ENCODE measurements around the gene TMEM234.
A peak's percentile ranks its signal among the peaks of the same experiment; 100 is the strongest.

Gene TMEM234

DNA sequence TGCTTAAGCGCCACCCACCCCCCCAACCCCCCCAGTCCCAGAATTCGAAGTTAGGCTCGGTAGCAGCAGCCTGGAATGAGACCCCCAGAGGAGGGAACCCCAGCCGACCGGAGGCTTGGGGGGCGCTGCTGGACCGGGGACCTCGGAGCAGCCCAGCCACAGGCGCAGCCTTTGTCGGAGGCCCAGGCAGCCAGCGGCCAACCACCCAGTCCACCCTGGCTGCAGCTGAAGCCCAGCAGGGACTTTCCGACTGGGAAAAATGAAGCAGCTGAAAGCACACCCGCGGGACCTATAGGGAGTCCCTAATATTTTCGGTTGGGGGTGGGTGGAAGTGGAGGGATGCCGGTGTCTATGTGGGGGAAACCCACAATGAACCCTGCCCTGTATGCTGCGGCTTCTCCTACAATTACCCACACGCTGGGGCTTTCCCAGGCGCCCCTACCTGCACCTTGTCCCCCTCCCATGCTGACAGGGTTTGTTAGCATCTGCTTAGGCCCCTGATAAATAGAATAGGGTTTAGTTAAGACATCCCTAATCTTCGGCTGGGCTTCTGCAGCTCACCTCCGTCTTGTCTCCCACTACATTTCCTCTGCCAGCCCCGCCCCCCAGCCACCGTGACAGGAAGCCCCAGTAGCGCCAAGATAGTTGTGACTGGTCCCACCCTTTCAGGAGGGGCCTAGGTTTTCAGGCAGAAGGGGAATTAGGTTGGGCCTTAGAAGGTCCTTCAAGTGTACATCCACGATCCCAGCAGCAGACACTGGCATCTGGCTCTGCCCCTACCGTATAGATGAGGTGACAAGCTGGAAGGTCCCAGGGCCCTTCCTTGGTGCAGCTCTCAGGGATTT is 20.9 kb downstream of the TMEM234 start:
- FAIRE-seq = no peak
- no peak for DNase-seq (ENCODE audit: low spot score)

DNA sequence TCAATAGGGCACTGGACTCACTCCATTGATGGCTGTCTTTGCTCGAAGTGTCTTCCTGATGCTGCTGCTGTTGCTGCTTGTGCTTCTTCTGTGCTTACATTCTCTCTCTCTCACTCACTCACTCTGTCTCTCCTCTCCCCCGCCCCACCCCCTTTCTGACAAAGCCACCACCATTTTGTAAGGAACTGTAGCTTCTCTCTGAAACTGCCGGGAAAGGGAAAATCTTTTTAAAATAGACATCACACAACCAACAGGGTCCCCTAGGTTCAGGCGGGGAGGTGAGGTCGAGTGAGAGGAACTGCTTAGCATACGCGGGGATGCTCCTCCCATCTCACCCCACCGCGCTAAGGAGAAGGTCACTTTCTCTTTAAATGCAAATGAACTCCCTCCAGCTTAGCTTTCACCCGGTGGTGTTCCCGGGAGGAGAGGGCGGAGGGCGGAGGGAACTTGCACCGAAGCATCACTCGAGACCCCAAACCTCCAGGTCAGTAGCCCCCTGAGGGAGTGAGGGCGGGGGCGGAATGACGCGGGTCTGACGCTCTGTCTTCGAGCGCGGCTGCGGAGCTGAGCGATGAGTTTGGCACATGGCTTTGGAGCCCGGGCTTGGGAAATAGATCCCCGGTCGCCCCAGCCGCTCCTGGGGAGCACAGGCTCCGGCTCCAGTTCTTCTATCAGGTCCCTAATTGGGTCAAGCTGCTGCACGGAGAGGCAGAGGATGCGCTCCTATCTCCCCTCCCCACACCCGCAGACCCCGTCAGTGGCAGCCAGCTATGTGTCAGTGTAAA is 21.7 kb downstream of the TMEM234 start, which contains the start of gene CCDC28B:
Gene CCDC28B, plus strand, starts transcription at position 370 of the 785 bp plus-strand sequence. CDS start 1,341 bp downstream, outside the sequence.
- FAIRE-seq = no peak
- DNase-seq (ENCODE audit: low spot score) = peak; percentile 54

DNA sequence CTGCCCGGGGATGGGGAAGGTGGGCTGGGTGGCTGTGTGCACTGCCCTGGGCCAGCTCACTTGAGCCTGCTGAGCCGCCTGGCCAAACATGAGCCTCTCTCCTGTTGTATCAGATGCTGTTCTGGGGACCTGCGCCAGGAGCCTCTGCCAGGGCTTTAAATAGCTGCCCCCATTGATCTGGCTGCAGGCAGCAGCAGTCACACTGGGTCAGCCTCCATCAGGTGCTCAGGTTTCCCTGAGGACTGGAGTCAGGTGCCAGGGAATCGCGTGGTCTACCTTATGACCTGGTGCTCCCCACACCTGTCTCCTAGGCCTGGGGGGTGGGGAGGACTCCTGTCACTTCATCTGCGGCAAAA is 22.5 kb downstream of the TMEM234 start:
- DNase-seq (ENCODE audit: low spot score) (no peak), FAIRE-seq (no peak)

DNA sequence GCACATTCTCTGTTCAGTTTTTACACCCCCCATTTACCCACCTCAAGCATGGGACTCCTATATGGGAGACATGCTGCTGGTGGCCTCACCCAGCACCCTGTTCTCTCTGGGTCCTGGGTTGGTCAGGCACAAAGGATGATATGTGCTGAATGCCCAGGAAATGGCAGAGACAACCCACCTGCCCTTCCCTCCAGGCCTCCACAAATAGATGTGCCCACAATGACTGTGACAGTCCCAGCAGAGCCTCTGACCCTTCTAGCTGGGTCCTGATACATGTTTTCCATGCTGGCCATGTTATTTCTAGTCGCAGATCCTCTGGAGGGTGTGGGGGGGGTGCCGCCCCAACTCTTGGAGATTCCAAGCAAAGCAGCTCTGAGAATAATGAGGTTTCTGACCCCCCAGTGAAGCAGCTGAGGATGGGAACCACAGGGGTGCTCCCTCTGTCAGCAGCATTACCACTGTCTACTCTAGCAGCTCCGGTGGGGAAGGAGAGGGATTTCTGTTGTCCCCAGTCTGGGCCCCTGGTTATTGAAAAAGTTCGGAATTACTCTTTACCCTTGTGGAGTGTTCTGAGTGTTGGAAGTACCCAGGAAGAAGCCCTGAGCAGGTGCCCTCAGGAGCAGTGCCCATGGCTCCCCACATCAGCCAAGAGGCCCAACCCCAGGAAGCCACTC is 23.0 kb downstream of the TMEM234 start:
- DNase-seq (ENCODE audit: low spot score) (no peak), FAIRE-seq (no peak)

DNA sequence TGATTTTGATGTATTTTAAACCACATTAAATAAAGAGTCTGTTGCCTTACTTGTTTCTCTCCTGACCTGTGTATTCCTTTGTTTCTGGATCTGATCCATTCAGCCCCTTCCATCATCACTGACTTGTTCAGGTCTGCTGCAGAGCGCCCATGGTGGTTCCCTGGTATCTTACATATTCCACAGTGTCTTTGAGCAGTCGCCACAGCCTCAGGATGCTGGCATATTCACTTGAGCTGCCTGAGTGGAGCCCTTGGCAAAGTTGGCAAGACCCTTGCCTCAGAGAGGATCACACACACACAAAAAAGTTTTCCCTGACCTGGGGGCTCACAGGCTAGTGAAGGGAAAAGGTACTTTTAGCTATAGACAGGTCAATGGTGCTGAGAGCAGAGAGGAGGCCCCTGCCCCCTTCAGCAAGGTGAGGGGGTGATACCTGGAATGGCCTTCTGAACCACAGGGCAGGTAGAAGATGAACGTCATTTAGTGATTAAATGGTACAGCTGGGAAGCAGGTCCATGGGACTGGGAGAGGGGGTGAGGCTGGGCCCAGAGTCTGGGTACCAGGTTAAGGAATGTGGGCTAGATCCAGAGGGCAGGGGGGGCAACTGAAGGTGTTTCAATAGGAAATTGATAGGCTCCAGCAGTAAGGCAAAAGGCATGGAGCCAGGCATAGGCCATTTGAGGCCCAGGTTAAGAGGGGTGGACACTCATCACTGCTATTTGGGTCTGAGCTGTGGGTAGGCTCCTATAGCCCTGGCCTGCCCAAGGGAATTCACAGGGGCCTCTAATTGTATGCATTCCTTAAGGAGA is 23.7 kb downstream of the TMEM234 start:
- no peak for FAIRE-seq
- no peak for DNase-seq (ENCODE audit: low spot score)

DNA sequence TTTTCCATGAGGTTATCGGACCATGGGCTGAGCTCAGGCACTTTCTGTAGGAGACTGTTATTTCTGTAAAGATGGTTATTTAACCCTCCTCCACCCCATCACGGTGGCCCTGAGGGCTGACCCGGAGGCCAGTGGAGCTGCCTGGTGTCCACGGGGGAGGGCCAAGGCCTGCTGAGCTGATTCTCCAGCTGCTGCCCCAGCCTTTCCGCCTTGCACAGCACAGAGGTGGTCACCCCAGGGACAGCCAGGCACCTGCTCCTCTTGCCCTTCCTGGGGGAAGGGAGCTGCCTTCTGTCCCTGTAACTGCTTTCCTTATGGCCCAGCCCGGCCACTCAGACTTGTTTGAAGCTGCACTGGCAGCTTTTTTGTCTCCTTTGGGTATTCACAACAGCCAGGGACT is 24.3 kb downstream of the TMEM234 start:
- FAIRE-seq (no peak), DNase-seq (ENCODE audit: low spot score) (no peak)

DNA sequence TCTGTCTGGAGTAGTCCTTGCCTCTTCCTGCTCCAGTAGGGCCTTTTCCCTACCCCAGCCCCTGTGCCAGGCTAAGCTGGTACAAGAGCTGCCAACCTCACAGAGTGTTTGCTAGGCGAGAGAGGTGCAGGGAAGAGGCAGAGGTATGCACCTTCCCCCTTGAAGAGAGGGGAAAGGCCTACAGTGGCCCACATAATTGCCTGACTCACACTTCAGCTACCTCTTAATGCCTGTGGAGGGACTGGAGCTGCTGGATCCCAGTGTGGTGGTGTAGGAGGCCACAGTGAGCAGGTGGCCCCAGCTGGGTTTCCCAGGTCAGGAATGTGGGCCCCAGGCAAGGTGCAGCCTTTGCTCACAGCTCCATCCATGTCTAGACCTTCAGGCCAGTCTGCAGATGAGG is 25.1 kb downstream of the TMEM234 start:
- no peak for DNase-seq (ENCODE audit: low spot score)
- no peak for FAIRE-seq

DNA sequence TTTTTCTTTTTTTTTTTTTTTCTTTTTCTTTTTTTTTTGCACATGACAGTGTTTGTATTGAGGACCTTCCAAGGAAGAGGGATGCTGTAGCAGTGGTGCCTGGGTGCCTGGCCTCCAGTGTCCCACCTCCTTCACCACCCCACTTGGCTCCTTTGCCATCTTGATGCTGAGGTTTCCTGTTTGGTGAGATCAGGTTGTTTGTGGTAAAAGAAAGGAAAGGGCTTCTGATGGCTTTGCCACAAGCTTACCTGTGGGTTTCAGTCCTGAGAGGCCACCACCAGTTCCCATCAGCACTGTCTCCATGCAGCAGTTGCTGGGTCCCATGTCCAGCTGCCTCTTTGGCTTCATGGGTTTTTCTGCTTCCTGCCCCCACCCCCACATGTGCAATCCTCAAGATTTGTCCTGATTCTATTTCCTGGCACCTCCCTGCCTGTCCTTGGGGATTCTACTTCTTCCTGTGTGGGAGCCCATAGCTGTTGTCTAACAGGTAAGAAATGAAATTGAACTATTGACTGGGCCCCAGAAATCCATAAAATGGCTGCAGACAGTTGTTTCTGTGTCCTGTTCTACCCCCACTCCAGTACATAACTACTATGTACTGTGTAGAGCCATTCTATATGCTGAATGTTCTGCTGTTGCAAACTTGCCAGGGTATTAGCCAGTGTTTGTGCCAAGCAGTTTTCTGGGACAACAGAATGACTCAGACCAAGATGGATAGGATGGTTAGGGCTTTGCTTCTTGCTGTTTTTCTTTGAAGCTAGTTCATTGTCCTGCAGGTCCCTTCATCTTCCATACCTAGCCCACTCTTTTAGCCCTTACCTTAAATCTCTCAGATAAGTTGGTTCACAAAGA is 26.0 kb downstream of the TMEM234 start:
- no peak for FAIRE-seq

DNA sequence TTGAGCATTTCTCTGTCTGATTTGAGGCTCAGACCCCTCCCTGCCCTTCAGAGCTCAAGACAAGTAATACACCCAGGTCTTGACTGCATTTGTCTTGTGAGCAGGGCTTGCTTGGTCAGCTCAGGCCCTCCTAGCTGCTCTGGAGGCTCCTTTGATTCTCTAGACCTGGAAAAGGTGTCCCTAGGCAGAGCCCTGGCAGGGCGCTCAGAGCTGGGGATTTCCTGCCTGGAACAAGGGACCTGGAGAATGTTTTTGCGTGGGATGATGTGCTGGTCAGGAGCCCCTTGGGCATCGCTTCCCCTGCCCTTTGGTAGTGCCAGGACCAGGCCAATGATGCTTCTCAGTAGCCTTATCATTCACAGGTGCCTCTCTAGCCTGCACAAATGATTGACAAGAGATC is 26.6 kb downstream of the TMEM234 start:
- FAIRE-seq = no peak
- no peak for DNase-seq (ENCODE audit: low spot score)

More for the DNA sequence above, 26.0 kb downstream of the TMEM234 start:
- DNase-seq (ENCODE audit: low spot score) = no peak

DNA sequence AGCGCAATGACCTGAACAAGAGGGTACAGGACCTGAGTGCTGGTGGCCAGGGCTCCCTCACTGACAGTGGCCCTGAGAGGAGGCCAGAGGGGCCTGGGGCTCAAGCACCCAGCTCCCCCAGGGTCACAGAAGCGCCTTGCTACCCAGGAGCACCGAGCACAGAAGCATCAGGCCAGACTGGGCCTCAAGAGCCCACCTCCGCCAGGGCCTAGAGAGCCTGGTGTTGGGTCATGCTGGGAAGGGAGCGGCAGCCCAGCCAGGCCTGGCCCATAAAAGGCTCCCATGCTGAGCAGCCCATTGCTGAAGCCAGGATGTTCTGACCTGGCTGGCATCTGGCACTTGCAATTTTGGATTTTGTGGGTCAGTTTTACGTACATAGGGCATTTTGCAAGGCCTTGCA is 27.2 kb downstream of the TMEM234 start:
- no peak for FAIRE-seq
- DNase-seq (ENCODE audit: low spot score) = no peak

DNA sequence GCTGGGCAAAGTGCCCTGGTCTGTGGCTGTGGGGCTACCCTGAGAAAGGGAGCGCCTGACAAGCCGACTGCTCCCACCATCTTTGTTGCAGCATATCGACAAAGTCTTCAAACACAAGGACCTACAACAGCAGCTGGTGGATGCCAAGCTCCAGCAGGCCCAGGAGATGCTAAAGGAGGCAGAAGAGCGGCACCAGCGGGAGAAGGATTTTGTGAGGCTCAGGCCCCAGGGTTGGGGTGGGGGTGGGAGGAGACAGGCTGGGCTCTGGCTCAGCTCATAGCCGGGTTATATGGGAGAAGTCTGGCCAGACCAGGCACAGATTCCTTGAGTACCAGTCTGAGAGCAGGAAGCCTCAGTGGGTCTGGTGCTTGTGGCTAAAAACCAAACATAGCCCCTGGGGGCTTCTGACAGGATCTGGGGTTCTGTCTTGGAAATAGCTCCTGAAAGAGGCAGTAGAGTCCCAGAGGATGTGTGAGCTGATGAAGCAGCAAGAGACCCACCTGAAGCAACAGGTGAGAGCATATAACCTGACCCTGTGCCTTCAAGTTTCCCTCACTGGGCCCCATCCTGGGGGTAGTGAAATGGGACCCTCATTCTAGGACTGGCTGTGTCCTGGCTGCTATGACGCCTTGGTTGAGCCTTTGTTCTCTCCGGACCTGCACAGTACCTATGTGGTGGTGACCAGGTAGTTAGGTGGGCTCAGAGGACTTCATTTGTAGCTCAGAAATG is 29.8 kb downstream of the TMEM234 start:
- DNase-seq (ENCODE audit: low spot score) (no peak), FAIRE-seq (no peak)

DNA sequence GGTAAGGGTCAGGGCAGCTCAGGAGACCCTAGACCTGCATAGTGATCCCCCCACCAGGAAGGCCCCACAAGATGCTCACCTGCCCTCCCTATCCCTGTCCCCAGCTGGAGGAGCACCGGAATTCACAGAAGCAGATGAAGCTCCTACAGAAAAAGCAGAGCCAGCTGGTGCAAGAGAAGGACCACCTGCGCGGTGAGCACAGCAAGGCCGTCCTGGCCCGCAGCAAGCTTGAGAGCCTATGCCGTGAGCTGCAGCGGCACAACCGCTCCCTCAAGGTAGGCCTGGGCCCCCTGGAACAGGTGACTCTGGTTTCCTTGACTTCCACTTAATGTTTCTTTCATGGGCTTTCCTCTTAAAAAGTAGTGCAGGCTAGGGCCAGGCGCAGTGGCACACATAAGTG is 34.3 kb downstream of the TMEM234 start:
- FAIRE-seq (no peak), DNase-seq (ENCODE audit: low spot score) (no peak)

DNA sequence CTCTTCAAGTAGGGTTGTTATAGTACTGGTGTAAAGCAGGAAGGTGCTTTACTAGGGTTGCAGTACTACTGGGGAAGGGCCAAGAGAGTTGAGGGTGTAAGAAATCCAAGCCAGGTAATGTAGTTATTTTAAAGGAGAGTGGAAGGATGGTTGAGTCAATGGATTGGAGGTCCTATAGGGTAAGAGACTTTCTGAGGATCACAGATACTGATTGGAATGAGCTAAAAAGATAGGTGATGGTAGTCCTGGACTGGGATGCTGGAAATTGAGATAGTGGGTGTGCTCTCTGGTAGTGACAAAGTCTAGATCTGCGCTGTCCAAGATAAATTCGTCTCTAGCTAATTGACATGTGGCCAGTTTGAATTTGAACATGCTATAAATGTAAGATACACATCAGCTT is 35.7 kb downstream of the TMEM234 start:
- DNase-seq (ENCODE audit: low spot score) (no peak), FAIRE-seq (no peak)

DNA sequence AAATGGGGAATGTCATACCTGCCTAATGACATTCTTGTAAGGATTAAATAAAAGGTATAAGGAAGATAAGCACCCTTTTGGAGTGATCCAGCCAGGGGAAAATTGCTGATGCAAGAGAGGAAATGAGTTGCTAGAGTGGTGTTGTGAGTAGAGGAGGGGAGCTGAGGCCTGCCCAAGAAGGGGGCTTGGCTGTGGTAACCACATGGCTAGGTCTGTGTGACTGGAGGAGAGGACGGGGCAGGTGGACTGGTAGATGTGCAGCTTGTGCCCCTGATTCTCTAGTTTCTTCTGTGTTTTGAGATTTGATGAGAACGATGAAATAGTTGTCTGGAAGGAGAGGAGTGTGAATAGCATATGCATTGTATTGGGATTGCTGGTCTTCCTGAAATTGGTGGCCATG is 36.1 kb downstream of the TMEM234 start:
- FAIRE-seq (no peak), DNase-seq (ENCODE audit: low spot score) (no peak)

DNA sequence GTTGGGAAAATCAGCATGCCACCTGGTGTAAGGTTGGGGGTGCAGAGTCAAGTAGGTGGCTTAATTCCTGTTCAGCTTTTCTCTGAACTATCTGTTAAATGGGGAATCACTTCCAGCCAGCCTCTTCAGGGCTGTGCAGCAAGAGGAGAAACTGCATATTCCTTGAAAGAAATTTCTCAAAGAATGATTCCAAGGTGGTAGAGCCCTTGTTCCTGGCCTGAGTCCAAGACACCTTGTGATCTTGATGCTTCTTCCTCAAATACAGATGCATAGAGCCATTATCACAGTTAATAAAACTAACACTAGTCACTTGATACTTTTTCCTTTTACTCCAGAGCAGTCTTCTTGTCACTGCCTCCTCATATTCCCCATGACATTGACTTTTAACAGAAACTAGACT is 37.5 kb downstream of the TMEM234 start:
- no peak for DNase-seq (ENCODE audit: low spot score)
- FAIRE-seq = no peak

DNA sequence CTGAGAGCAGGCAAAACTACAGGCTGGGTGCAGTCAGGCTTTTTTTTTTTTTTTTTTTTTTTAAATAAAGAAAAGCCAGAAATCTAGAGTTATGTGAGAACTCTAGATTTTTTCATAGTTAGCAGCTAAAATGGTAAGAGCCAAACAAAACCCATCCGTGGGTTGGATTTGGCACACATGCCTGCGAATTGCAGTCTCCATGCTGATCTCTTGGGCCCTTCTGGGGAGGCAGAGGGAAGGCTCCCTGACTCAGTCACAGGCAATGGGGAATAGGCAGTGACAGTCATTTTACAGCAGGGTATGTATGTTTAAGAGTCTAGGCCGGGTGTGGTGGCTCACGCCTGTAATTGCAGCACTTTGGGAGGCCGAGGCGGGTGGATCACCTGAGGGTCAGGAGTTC is 40.1 kb downstream of the TMEM234 start:
- DNase-seq (ENCODE audit: low spot score) = no peak
- no peak for FAIRE-seq

DNA sequence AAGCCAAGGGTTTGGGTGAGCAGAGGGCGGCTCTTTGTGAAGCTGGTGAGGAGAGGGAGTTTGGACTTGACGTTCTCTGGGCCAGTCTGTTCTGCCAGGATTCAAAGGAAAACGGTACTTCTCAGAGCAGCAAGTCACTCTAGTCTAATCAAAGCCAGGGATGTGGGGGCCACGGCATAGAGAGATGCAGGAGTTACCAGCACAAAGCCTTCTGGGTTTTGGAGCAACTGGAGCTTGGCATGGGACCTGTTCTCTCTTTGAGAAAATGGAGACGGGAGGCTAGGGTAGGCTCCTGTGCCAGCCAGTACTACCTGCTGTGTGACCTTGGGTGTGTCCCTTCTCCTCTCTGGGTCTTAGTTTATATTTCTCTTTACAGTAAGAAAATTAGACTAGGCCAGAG is 40.6 kb downstream of the TMEM234 start:
- no peak for DNase-seq (ENCODE audit: low spot score)
- FAIRE-seq = no peak

DNA sequence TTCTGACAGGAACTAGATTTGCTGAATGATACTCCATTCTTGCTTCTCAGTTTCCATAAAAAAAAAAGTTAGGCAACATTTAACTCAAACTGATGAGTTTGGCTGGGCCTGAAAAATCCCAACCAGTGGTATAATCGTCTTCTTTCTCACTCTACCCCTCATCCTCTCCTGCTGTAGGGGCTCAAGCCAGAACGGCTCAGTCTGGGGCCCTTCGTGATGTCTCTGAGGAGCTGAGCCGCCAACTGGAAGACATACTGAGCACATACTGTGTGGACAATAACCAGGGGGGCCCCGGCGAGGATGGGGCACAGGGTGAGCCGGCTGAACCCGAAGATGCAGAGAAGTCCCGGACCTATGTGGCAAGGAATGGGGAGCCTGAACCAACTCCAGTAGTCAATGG is 41.1 kb downstream of the TMEM234 start:
- FAIRE-seq (no peak), DNase-seq (ENCODE audit: low spot score) (no peak)

DNA sequence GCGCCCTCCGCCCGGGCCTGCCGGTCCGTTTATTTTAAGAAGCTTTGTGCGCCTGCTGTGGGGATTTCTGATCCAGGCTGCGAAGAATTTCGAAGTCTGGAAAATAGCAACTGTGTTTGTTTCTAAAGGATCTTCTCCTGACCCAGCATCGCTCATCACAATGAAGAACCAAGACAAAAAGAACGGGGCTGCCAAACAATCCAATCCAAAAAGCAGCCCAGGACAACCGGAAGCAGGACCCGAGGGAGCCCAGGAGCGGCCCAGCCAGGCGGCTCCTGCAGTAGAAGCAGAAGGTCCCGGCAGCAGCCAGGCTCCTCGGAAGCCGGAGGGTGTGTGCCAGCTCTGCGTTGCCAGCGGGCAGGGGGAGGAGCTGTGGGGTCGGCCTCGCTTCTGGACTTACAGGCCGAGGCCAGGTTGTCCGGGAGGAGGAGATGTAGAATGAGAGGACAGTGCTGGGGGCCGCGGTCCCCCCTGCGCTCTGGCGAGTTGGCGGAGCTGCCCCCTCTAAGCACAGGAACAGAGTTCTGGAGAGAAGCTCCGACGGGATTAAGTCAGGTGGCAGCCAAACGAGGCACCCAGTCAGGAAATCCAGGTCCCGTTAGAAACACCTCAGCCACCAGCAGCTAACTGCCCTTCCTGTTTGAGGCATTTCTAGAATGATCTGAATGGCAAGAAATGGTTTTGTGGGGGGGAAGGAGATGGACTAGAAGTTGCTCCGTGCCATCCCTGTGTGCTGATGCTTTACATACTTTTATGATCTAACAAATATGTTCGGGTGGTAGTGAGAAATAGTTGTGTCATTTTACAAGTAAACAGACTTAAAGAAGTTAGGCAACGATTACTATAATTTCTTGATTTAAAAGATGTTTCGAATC is 41.7 kb downstream of the TMEM234 start:
- DNase-seq (ENCODE audit: low spot score) (peak; percentile 64), FAIRE-seq (no peak)
